Stomach smooth muscle (tissue), 2 donors: ENCODE data around the gene OTX1.
"Not testable (repeated sequence)": the region's sequence is repeated elsewhere in the genome, so short reads cannot be mapped to it uniquely, and the experiment has no call there.

ENCODE experiments used
- H3K27ac ChIP-seq: one replicate; pipeline ENCODE4 v1.7.0; 2013; ENCODE audit warnings: mild to moderate bottlenecking, low read length, inconsistent platforms
- H3K27me3 ChIP-seq, 2 donors: one replicate each; pipeline ENCODE4 v1.7.0; 2013; ENCODE audit warnings: low read length in 2 of 2; ENCODE audit not compliant: insufficient read depth in 2 of 2, control insufficient read depth in 1 of 2
- H3K36me3 ChIP-seq, 2 donors: one replicate each; pipeline ENCODE4 v1.7.0; 2013; ENCODE audit warnings: low read length in 2 of 2; ENCODE audit not compliant: control insufficient read depth in 2 of 2, insufficient read depth in 2 of 2
- H3K4me1 ChIP-seq: one replicate; pipeline ENCODE4 v1.7.0; 2013; ENCODE audit warnings: low read length; ENCODE audit not compliant: control insufficient read depth, insufficient read depth
- H3K4me3 ChIP-seq, 2 donors: one replicate each; pipeline ENCODE4 v1.7.0; 2013; ENCODE audit warnings: low read length in 2 of 2
- H3K9ac ChIP-seq, 2 donors: one replicate each; pipeline ENCODE4 v1.7.0; 2013; ENCODE audit warnings: low read length in 2 of 2, mild to moderate bottlenecking in 1 of 2
- H3K9me3 ChIP-seq, 2 donors: one replicate each; pipeline ENCODE4 v1.7.0; 2013; ENCODE audit warnings: low read length in 2 of 2; ENCODE audit not compliant: control insufficient read depth in 2 of 2
- donor health status: healthy.
- donor health status: Pancreatic carcinoma.

The OTX1 gene

DNA sequence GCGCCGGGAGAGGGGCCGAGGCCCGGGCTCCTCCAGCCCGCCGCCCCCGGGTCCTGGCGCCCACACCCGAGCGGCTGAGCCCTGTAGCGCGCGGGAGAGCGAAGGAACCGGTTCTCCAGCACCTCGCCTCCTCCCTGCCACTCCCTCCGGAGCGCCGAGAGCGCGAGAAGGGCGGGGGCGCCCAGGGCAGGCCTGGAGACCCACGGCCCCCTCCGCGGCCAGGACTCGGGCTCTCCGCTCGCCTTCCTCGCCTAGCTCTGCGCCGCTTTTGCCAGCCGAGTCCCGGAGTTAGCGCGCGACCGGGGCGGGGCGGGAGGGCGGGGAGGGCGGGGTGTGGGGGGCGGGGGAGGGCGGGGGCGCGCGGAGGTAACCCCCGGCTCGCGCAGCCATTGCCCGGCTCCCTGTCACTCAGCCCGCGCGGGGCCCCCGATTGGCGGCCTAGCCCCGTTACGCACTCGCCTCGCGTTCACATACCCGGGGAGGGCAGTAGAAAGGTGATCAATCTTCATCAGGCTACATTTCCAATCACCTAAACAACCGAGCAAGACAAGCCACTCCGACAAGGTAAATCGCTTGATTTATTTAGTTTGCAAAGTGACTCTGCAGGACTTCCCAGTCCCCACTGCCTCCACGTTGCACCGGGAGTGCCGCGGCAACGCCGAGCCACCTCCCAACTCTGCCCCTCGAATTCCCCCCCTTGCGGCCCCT lies at the start of gene OTX1:
Gene OTX1 (plus strand): TSS at position 497 of the 708 bp plus-strand sequence. CDS start 2,161 bp downstream, outside the sequence.
- Histone ChIP-seq H3K9ac (no peak within 1 kb of the TSS), H3K4me3 (peak within 1 kb of the TSS; percentile 66 to 72), H3K9me3 (peaks cover 0 to 6% of the 10 kb centered on the region in 2 donors), H3K27me3 (peaks cover 75 to 85% of the 10 kb centered on the region in 2 donors), H3K4me1 (peaks cover 41% of the 10 kb centered on the region), H3K36me3 (peaks cover 11% of the 10 kb centered on the region in 2 donors), H3K27ac (no peak within 1 kb of the TSS)

GRCh38 chr2:63001576-63001975 lies 49.1 kb upstream of the OTX1 start:
- peaks cover 3% of the 10 kb centered on the region for H3K4me1 ChIP-seq
- H3K36me3 ChIP-seq, result peaks cover 4 to 5% of the 10 kb centered on the region in 2 donors
- no peaks in the 10 kb centered on the region for H3K27me3 ChIP-seq
- H3K9ac ChIP-seq, result no peak overlapping the region
- H3K9me3 ChIP-seq, result no peaks in the 10 kb centered on the region
- no peak overlapping the region for H3K27ac ChIP-seq
- no peak overlapping the region for H3K4me3 ChIP-seq

- Histone ChIP-seq H3K4me1 (peaks cover 3% of the 10 kb centered on the region), H3K36me3 (peaks cover 0 to 3% of the 10 kb centered on the region in 2 donors)
Measured at GRCh38 chr2:63003351-63003750, 47.3 kb upstream of the OTX1 start.

GRCh38 chr2:63007813-63008458 lies 42.7 kb upstream of the OTX1 start:
- H3K9ac ChIP-seq, result no peak overlapping the region
- peaks cover 0 to 3% of the 10 kb centered on the region in 2 donors for H3K36me3 ChIP-seq
- H3K27me3 ChIP-seq, result no peaks in the 10 kb centered on the region
- H3K4me3 ChIP-seq, result no peak overlapping the region
- H3K9me3 ChIP-seq, result no peaks in the 10 kb centered on the region
- H3K27ac ChIP-seq, result no peak overlapping the region
- no peaks in the 10 kb centered on the region for H3K4me1 ChIP-seq

More at GRCh38 chr2:63003351-63003750, 47.3 kb upstream of the OTX1 start:
- Histone ChIP-seq H3K9ac (no peak overlapping the region), H3K27ac (no peak overlapping the region), H3K9me3 (no peaks in the 10 kb centered on the region), H3K27me3 (no peaks in the 10 kb centered on the region), H3K4me3 (no peak overlapping the region)

GRCh38 chr2:63008838-63009237 lies 41.8 kb upstream of the OTX1 start:
- peaks cover 0 to 7% of the 10 kb centered on the region in 2 donors for H3K36me3 ChIP-seq
- no peaks in the 10 kb centered on the region for H3K9me3 ChIP-seq
- no peak overlapping the region for H3K27ac ChIP-seq
- H3K4me3 ChIP-seq, result no peak overlapping the region
- no peaks in the 10 kb centered on the region for H3K4me1 ChIP-seq
- H3K9ac ChIP-seq, result no peak overlapping the region
- no peaks in the 10 kb centered on the region for H3K27me3 ChIP-seq

DNA sequence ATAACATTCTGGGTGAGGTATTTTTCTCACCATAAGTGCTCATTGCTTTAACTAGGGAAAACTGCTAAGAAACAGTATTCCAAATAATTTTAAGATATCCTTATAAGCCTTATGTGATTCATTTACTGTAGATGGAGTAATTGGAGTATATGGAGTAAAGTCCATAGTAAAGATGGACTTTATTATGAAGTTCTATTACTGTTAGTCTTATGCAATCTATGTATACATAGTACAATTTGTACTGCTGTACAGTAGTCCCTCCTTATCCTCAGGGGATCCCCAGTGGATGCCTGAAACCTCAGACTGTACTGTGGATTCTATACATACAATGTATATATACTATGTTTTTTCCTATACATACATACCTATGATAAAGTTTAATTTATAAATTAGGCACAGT lies 41.1 kb upstream of the OTX1 start:
- no peaks in the 10 kb centered on the region for H3K9me3 ChIP-seq

GRCh38 chr2:63012541-63012940 lies 38.1 kb upstream of the OTX1 start:
- Histone ChIP-seq H3K4me3 (no peak overlapping the region), H3K4me1 (no peaks in the 10 kb centered on the region), H3K27me3 (no peaks in the 10 kb centered on the region), H3K9me3 (no peaks in the 10 kb centered on the region), H3K9ac (no peak overlapping the region), H3K36me3 (peaks cover 2 to 7% of the 10 kb centered on the region in 2 donors), H3K27ac (no peak overlapping the region)

More for the DNA sequence above, 41.1 kb upstream of the OTX1 start:
- Histone ChIP-seq H3K4me3 (no peak overlapping the region), H3K4me1 (no peaks in the 10 kb centered on the region), H3K9ac (no peak overlapping the region), H3K27ac (no peak overlapping the region), H3K36me3 (peaks cover 0 to 7% of the 10 kb centered on the region in 2 donors), H3K27me3 (no peaks in the 10 kb centered on the region)

DNA sequence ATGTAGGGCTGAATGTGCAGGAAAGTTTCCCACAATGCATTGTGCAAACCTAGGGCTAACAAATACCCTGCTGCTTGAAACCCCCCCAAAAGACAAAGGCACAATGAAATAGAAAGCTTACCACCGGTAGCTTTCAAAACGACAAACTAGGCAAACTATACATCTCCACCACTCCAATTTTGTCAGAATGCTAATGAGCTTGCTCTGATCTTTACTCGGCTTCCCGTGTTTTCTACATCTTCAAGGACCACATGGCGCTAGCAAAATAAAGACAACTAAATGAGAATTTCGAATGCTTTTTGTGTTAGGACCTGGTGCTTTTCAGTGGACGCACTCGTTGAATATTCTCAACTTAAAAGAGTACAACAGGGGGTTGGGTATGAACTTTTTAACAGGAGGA lies 37.2 kb upstream of the OTX1 start:
- Histone ChIP-seq H3K4me1 (no peaks in the 10 kb centered on the region), H3K9me3 (no peaks in the 10 kb centered on the region), H3K4me3 (no peak overlapping the region), H3K36me3 (peaks cover 2 to 7% of the 10 kb centered on the region in 2 donors), H3K9ac (no peak overlapping the region), H3K27ac (no peak overlapping the region), H3K27me3 (no peaks in the 10 kb centered on the region)

DNA sequence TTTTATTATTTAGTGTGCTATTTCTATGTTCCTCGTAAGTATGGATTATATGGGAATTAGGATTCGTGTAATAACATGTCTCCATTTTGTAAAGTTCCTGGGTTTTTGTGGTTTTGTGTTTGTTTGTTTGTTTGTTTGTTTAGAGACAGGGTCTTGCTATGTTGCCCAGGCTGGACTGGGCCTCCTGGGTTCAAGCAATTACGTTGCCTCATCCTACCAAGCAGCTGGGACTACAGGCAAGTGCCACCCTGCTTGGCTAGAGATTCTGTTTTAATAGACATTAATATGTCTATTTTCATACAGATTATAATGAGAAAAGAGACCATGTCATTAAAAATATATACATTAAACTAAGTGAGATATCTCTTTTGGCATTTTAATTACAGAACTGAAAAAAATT lies 35.2 kb upstream of the OTX1 start:
- Histone ChIP-seq H3K9ac (no peak overlapping the region), H3K27me3 (no peaks in the 10 kb centered on the region), H3K4me3 (no peak overlapping the region), H3K4me1 (no peaks in the 10 kb centered on the region), H3K27ac (no peak overlapping the region), H3K9me3 (no peaks in the 10 kb centered on the region), H3K36me3 (peaks cover 2 to 7% of the 10 kb centered on the region in 2 donors)

- H3K27ac ChIP-seq, result no peak overlapping the region
- no peaks in the 10 kb centered on the region for H3K9me3 ChIP-seq
Measured at GRCh38 chr2:63018439-63018838, 32.2 kb upstream of the OTX1 start.

GRCh38 chr2:63019686-63020085 lies 30.9 kb upstream of the OTX1 start:
- H3K9ac ChIP-seq, result not testable (repeated sequence)
- H3K36me3 ChIP-seq, result peaks cover 6 to 13% of the 10 kb centered on the region in 2 donors

More at GRCh38 chr2:63018439-63018838, 32.2 kb upstream of the OTX1 start:
- H3K4me1 ChIP-seq, result no peaks in the 10 kb centered on the region
- H3K27me3 ChIP-seq, result no peaks in the 10 kb centered on the region
- H3K4me3 ChIP-seq, result no peak overlapping the region
- H3K9ac ChIP-seq, result no peak overlapping the region
- H3K36me3 ChIP-seq, result peaks cover 6 to 14% of the 10 kb centered on the region in 2 donors

More at GRCh38 chr2:63019686-63020085, 30.9 kb upstream of the OTX1 start:
- not testable (repeated sequence) for H3K27ac ChIP-seq, H3K27me3 ChIP-seq, H3K4me1 ChIP-seq, H3K4me3 ChIP-seq, H3K9me3 ChIP-seq
